Mucosa of gallbladder (tissue), 1 donor: ENCODE measurements around the gene TNKS1BP1. TPM values are rescaled to one million over a fixed set of nuclear protein-coding genes. Genes with fewer than 3 reads are reported as not detected.
"Not testable (repeated sequence)": the region's sequence is repeated elsewhere in the genome, so short reads cannot be mapped to it uniquely, and the experiment has no call there.

Experiments
- DNase-seq: peaks from one replicate; pipeline ENCODE4 v3.0.0-alpha.2; 2020; ENCODE audit warnings: low spot score
- total RNA-seq: library from RNA; stranded (reverse); gene quantifications from one replicate; pipeline ENCODE4 v1.2.1, GENCODE V29; 2021
- donor health status: DM: no; HTN: no; CAD: no.

TNKS1BP1 gene
- total RNA-seq, 1 donor from 2014 or later, result 226 TPM

DNA sequence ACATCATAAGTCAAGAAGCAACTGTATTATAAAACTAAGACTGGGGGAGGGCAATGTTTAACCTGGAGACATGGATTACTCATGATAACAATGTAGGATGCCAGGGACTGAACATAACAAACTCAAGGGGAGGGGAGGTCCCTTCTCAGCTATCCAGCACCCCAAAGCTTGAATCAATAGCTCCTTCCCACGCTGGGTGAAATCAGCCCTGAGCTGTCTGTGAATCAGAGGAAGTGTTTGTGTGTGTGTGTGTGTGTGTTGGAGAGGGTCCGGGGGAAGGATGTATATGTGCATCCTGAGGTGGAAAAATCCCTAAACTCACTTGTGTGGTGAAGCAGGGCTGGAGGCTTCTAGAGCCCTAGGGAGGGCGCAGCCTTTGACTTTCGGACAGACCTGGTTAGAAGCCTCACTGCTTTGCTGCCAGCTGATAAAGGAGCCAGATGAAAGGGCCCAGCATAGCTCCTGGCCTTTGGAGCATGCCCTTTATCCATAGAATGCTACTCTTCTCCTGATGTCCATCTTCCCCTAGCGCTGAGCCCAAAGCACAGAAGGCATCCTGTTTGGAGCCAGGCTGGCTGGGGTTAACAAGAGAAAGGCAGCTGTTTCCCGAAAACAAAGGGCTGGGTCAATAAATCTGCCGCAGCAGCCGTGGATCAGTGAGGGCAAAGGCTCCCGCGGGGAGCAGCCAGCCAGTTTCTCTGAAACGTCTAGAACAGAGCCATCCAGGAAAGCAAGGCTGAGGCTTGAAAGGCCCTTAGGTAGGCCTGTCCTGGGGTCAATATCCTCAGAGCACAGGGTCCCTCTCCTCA, 35.8 kb downstream of the TNKS1BP1 start:
- no peak for DNase-seq

DNA sequence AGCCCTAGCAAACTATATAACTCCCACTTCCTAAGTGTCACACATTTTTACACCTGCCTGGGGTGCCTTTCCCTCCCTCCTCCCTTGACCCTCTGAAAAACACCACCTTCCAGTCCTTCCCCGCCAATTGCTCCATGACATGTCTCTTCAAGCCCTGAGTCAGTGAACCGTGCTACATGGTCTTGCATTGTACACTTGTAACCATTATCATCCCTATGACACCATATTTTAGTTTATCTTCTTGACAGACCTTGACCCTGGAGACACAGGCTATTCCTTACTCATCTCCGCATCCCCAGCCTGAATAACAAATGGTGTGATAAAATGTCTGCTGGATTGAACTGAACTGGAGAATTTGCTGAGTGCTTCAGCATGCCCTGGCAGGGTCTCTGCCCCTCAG, 36.9 kb downstream of the TNKS1BP1 start:
- no peak for DNase-seq

- no peak for DNase-seq
Observed at GRCh38 chr11:57283231-57283990, 41.3 kb downstream of the TNKS1BP1 start.

GRCh38 chr11:57281546-57281945, 43.2 kb downstream of the TNKS1BP1 start:
- DNase-seq, result not testable (repeated sequence)

GRCh38 chr11:57279116-57279515, 45.6 kb downstream of the TNKS1BP1 start:
- no peak for DNase-seq

DNA sequence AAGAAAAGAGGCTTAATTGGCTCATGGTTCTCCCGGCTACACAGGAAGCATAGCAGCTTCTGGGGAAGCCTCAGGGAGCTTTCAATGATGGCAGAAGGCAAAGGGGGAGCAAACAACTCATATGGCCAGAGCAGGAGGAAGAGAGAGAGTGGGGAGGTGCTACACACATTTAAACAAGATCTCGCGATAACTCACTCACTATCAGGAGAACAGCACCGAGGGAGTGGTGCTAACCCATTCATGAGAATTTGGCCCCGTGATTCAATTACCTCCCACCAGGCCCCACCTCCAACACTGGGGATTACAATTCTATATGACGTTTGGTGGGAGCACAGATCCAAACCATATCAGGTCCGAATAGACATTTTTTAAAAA, 46.0 kb downstream of the TNKS1BP1 start:
- DNase-seq, result no peak

GRCh38 chr11:57277845-57278720, 46.7 kb downstream of the TNKS1BP1 start:
- peak; percentile 67 for DNase-seq

DNA sequence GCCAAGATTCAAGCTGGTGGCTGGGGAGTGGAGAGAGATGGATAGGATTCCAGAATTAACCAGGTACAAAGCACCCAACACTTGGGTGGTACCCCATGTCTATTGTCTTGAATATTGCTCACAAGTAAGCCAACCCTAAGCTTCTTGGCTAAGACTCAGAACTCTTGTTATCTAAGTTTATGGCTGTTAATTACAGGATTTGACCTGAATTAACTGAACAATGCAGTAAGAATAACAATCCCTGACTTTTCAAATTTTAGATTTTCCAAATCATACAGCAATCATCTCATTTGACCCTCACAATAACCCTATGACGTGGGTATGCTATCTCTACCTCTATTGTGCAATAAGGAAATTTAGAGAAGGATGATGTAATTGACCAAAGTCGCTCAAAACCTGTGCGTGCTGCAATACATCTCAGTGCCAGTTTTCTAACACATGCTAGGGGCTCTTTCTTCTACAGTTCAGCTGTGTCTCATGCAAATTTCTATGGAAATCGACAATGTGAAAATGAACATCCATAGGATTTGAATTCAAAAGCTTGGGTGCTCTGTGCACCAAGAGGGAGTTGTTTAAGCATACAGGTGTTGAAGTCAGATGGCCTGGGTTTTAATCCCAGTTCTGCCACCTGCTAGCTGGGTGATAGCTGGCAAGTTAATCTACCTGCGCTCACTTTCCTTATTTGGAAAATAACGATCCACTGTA, 47.6 kb downstream of the TNKS1BP1 start:
- no peak for DNase-seq

GRCh38 chr11:57276169-57276970, 48.4 kb downstream of the TNKS1BP1 start:
- no peak for DNase-seq

GRCh38 chr11:57275582-57275981, 49.2 kb downstream of the TNKS1BP1 start:
- no peak for DNase-seq

GRCh38 chr11:57274904-57275498, 49.8 kb downstream of the TNKS1BP1 start:
- no peak for DNase-seq

DNA sequence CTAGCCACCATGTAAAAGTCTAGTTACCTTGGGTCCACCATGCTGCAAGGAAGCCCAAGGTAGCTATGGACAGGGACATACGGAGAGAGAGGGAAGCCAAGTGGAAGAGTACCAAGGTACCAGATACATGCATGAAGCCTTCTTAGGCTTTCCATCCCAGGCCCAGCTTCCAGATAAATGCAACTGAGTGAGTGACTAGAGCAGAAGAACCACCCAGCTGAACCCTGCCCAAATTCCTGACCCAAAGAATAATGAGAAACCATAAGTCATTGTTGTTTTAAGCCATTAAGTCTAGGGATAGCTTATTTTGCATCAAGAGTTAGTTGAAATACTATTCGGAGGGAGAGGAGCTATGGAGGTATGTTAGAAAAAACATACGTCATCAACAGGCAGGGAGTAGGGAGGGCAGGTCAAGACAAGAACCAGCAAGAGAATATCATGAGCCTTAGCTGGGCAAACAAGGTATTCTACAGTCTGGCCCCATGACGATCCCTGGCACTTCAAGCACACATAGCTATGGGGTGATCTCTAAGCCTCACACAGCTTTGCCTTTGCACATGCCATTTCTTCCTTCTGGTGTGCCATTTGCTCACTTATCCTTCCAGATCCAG, 51.2 kb downstream of the TNKS1BP1 start:
- no peak for DNase-seq

DNA sequence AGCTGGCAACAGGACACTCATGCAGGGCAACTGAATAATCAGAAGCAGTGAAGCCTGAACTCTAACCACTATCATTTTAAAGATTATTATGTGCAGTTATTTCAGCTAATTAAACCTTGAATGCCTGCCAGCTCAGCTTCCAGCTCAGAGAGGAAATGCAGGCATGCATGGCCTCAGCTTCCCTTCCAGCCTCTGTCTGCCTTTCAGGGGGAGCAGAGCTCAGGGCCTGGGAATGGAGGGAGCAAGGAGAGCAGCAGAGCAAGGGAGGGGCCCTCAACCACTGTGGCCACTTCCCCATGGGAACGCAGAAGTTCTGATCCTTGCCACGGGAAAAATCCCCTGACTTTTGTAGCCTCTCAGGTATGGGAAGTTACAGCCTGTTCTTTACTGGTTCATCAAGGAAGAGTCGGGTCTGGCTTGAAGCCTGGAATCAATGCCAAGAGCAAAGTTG, 55.2 kb downstream of the TNKS1BP1 start:
- DNase-seq, result peak; percentile 35

DNA sequence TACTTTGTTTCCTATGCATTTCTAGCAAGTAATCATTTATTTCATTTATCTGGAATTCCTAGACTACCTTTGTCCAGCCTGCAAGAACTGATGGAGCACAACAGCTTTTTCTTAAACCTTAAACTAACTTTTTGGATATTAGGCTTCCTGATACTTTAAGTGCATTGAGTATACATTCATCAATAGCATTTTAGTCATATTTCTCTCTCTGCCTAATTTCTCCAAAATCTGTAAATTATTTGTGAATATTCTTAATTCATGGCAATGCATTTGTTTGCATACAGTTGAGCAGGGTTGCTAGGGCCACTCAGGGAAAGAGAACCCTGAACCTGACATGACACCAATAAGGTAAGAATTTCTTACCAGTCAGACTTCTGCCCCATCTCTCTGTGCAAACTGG, 58.6 kb downstream of the TNKS1BP1 start:
- DNase-seq, result no peak

DNA sequence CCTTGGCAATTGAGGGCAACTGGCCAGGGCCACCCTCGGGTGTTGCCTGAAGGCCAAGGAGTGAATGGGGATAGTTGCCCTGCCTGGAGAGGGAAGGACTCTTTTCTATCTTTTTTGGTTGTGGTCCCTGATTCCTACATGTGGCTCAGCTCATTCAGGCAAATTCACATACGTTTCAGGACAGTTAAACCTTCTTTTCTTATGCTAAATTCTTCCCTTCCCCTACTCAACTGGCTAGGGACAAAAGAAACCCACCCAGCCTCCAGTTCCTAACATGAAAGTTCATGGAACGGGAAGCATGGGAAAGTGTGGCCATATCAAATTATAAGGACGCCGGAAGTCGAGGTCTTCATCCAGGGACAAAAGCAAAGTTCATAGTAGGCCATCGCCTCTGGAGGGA, 61.4 kb downstream of the TNKS1BP1 start:
- DNase-seq, result no peak

DNA sequence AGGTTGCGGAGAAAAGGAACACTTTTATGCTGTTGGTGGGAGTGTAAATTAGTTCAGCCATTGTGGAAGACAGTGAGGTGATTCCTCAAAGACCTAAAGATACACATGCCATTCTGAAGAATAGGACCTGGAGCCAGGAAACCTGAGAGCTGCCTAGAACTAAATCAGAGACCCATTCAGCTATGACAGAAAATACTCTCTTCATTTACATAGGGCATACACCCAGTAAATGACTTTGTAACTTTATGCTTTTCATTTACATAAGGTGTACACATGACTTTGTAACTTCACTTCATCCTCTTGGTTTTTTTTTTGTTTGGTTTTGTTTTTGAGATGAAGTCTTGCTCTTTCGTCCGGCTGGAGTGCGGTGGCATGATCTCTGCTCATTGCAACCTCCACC, 62.6 kb downstream of the TNKS1BP1 start:
- DNase-seq, result no peak

GRCh38 chr11:57260937-57261783, 63.6 kb downstream of the TNKS1BP1 start:
- DNase-seq, result no peak

GRCh38 chr11:57256119-57256518, 68.6 kb downstream of the TNKS1BP1 start:
- no peak for DNase-seq

- DNase-seq, result no peak
Observed at GRCh38 chr11:57255618-57256017, 69.1 kb downstream of the TNKS1BP1 start.
